ENCODE measurements around the gene IGFALS.

IGFALS gene

GRCh38 chr16:1763521-1764511, 29.7 kb downstream of the IGFALS start:
- DNase-seq = no peak

- no peak for DNase-seq
Measured at GRCh38 chr16:1762879-1763520, 30.5 kb downstream of the IGFALS start.

DNA sequence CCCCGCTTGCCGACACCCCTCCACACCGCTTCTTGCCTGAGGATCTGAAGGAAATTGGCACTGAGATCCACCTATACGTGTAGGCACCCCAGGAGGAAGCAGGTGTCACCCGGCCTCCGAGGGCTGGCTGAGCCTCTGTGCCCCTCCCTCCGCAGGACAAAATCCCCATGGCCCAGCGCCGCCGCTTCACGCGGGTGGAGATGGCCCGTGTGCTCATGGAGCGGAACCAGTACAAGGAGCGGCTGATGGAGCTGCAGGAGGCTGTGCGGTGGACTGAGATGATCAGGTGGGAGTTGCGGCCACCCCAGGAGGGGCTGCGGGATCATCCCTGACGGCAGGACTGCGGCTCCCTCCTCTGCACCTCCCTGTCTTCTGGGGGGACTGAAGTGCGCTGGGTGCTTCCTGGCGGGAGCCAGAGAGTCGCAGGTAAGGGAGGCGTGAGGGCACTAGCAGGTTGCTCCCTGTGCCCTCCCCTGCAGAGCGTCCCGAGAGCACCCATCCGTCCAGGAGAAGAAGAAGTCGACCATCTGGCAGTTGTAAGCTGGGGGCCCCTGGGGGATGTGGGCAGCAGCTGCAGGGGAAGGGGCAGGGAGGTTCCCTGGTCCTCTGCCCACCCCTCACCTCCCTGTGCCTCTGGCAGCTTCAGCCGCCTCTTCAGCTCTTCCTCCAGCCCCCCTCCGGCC, 31.2 kb downstream of the IGFALS start:
- no peak for DNase-seq

DNA sequence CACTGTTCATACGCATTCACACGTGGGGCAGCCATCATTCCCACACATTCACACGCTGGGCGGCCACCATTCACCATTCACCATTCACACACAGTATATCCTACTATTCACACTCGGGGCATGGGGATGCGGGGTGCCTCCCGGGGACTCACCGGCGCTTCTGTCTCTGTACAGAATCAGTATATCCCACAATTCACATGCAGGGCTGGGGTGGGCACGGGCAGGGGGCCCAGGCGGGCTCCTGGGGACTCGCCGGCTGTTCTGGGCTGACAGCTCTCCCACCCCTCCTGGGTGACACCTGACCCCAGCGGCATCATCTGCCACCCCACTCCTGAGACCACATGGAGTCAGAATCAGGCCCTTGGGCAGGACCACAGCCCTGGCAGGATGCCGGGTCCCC, 31.8 kb downstream of the IGFALS start:
- DNase-seq = no peak

GRCh38 chr16:1760911-1761310, 32.6 kb downstream of the IGFALS start:
- no peak for DNase-seq

GRCh38 chr16:1759511-1759910, 34.0 kb downstream of the IGFALS start:
- no peak for DNase-seq

- DNase-seq = no peak
Measured at GRCh38 chr16:1758923-1759322, 34.6 kb downstream of the IGFALS start.

GRCh38 chr16:1757714-1758461, 35.6 kb downstream of the IGFALS start:
- DNase-seq = no peak

GRCh38 chr16:1754204-1754603, 39.3 kb downstream of the IGFALS start:
- no peak for DNase-seq

DNA sequence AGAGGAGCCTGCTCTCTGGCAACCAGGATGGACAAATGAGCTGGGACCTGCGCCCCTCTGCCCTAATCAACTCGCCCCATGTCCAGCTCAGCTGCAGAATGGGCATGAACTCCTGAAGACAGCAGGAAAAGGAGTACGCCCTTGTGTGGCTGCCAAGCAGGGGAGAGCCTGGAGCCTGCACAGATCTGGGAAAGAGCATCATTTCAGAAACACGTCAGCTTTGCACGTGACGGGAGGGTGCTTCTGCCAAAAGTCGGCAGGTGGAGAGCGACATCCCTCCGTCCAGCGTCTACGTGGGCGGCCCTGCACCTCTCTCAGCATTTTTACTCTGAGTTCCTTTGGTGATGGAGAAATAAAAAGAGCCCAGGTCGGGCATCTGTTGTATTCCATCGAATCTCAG, 40.7 kb downstream of the IGFALS start:
- no peak for DNase-seq

- DNase-seq = no peak
Measured at GRCh38 chr16:1751946-1752345, 41.6 kb downstream of the IGFALS start.

- DNase-seq = no peak
Measured at GRCh38 chr16:1749152-1750117, 44.1 kb downstream of the IGFALS start.

DNA sequence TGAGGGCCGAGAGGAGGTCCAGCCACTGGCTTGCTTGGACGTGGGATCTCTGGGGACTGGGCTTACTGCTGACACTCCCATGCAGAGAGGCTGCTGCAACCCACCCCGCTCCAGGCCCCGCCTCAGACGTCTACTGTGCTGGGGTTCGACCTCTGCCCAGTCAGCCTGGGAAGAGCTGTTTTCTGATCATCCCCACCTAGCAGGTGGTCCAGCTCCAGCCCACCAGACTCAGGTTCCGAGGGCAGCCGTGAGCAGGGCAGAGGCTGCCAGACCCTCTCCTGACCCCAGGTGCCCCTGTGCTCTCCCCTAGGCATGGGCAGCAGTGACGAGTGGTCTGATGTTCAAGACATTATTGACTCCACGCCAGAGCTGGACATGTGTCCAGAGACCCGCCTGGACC, 45.6 kb downstream of the IGFALS start:
- DNase-seq = no peak

- no peak for DNase-seq
Measured at GRCh38 chr16:1746693-1747195, 46.8 kb downstream of the IGFALS start.

DNA sequence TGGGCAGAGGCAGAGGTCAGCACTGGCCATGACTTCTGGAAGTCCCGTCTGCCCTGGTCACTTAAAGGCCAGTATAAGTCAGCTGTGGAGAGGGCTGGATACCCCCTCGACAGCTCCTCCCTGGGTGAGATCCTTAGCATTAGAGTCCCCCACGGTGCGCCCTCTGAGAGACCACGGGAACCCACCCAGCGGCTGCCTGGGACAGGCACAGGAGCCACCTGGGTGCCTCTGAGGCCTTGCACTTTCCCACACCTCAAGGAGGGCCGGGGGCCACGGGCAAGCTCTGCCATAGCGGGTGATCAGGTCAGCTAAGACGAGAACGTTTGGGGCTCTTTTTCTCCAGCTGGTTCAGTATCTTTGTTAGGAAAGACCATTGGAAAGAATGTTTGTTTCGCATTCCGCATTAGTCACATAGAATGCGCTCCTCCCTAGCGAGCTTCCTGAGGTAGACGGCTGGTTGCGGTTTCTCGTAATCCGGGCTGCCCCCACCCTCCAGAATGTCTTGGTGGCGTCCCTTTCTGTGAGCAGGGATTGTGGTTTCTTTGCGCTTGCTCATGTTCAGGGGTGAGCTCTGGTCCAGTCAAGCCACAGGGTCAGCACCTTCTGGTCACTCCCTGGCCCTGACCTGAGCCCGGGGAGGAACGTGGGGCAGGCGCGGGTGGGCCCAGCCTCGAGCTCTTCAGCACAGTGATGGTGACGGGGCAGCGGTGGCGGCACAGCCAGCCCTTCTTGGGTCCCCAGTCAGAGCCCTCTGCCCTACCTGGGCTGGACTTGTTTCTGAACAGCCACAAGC, 47.4 kb downstream of the IGFALS start:
- DNase-seq = no peak

DNA sequence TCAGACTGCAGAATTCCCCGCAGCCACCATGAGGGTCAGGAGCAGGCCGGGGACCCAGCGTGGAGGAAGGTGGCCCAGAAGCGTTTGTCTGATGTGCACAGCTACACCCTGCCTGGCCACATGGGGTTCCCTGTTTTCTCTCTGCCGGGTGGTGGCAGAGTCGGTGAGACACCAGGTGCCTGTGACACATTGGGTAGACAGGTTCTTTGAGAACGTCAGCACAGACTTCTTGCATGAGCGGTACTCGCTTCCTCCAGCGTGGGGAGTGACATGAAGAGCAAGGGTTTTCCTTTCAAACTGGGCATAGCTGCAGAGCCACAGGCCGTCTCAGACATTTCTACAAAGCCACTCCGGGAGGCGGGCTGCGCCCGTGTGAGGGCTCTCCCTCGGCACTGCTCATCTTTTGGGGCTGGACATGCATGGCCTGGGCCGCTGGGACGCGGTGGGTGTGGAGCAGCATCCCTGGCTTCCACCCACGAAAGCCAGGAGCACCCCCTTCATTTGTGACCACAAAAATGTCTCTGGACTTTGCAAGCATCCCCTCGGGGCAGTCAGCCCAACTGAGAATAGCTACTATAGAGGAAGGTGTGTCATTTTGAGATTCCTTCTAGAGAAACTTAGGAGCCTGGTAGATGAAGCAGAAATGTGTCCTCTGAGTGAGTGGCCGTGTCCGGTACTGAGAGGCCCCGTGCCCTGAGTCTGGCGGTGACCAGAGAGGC, 48.2 kb downstream of the IGFALS start:
- no peak for DNase-seq

- no peak for DNase-seq
Measured at GRCh38 chr16:1744338-1744840, 49.1 kb downstream of the IGFALS start.

DNA sequence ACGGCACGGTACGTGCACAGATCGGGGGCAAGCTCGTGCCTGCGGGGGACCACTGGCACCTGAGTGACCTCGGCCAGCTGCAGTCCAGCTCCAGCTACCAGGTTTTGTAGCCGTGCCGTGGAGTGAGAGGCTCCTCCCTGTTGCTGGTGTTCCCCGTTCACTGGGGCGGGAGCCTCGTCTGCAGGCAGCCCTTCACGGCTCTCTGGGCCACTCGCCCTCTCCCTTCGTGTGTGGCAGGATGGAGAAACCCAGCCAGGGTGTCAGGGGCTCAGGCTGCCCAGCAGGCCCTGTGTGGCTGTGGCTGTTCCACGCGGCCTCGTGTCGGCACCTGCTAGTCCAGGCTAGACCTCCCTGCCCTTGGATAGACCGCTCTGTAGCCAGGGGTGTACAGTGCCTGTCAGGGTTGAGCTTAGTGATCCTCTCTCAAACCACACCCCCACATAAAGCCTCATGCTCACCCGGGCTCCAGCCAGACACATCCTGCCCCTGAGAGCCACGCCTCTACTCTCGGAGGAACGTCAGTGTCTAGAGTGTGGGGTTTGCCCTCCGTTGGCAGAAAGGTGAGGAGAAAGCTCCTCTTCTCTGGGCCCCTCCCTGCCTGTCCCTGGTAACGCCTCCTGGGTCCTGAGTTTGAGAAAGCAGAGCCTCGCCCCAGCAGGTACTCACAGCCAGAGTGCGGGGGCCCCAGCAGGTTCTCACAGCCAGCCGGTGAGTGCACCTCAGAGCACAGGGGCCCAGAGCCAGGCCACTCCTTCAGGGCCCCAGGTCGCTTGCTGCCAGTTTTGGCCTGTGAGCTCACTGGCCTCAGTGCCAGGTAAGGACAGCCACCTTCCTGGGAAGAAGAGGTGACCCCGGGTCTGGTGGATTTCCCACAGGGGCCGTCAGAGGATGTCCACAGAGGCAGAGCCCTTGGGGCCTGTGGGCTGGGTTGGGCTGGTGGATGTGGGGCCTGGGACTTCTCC, 49.8 kb downstream of the IGFALS start:
- DNase-seq = no peak

Measured in AML-193 (cell line).